Glutamatergic neuron (in vitro differentiated cells): ENCODE measurements around the gene RASSF7. TPM values are rescaled to one million over a fixed set of nuclear protein-coding genes. Genes with fewer than 3 reads are reported as not detected.
A peak's percentile ranks its signal among the peaks of the same experiment; 100 is the strongest.

Source experiments
- DNase-seq: peaks from one replicate; pipeline ENCODE4 v3.0.0; 2022
- H3K27ac Mint-ChIP-seq: one replicate; pipeline ENCODE4 v1.8.0; 2020; ENCODE audit warnings: mild to moderate bottlenecking, mixed read lengths, inconsistent platforms; ENCODE audit not compliant: unreplicated experiment
- H3K27me3 Mint-ChIP-seq: one replicate; pipeline ENCODE4 v1.8.0; 2020; ENCODE audit warnings: mild to moderate bottlenecking, moderate library complexity, mixed read lengths, inconsistent platforms; ENCODE audit not compliant: unreplicated experiment
- H3K36me3 Mint-ChIP-seq: one replicate; pipeline ENCODE4 v1.8.0; 2020; ENCODE audit warnings: mild to moderate bottlenecking, mixed read lengths, inconsistent platforms; ENCODE audit not compliant: unreplicated experiment
- H3K4me1 Mint-ChIP-seq: one replicate; pipeline ENCODE4 v1.8.0; 2020; ENCODE audit warnings: mild to moderate bottlenecking, low read depth, mixed read lengths, inconsistent platforms; ENCODE audit not compliant: unreplicated experiment
- H3K4me3 Mint-ChIP-seq: one replicate; pipeline ENCODE4 v1.8.0; 2020; ENCODE audit warnings: mild to moderate bottlenecking, mixed read lengths, inconsistent platforms; ENCODE audit not compliant: unreplicated experiment
- H3K9me3 Mint-ChIP-seq: one replicate; pipeline ENCODE4 v1.8.0; 2020; ENCODE audit warnings: mild to moderate bottlenecking, moderate library complexity, mixed read lengths, inconsistent platforms; ENCODE audit not compliant: unreplicated experiment
- total RNA-seq: library from RNA; stranded (reverse); fragmentation: NEBNext Ultra II Directional; extraction: Animal tissue kit (Norgen Biotek cat#: 25700); gene quantifications from one replicate; pipeline ENCODE4 v1.2.1, GENCODE V29; 2021; ENCODE audit not compliant: unreplicated experiment
- TF ChIP-seq, protein P1 (sequence below): fragments of 200-600 bp; sonication (generic); IDR thresholded peaks from one replicate; pipeline ENCODE4 v1.5.0; 2021; ENCODE audit not compliant: partially characterized antibody, unreplicated experiment

Gene RASSF7
- total RNA-seq, 1 donor from 2014 or later, result 9.4 TPM

GRCh38 chr11:559020-559620 is 1.6 kb upstream of the RASSF7 start:
- no peak for DNase-seq

GRCh38 chr11:559712-560304 is 962 bp upstream of the RASSF7 start:
- H3K4me1 Mint-ChIP-seq, result no peaks in the 10 kb centered on the region
- peaks cover 7% of the 10 kb centered on the region for H3K27me3 Mint-ChIP-seq
- H3K27ac Mint-ChIP-seq, result no peak overlapping the region
- TF ChIP-seq, protein P1, sequence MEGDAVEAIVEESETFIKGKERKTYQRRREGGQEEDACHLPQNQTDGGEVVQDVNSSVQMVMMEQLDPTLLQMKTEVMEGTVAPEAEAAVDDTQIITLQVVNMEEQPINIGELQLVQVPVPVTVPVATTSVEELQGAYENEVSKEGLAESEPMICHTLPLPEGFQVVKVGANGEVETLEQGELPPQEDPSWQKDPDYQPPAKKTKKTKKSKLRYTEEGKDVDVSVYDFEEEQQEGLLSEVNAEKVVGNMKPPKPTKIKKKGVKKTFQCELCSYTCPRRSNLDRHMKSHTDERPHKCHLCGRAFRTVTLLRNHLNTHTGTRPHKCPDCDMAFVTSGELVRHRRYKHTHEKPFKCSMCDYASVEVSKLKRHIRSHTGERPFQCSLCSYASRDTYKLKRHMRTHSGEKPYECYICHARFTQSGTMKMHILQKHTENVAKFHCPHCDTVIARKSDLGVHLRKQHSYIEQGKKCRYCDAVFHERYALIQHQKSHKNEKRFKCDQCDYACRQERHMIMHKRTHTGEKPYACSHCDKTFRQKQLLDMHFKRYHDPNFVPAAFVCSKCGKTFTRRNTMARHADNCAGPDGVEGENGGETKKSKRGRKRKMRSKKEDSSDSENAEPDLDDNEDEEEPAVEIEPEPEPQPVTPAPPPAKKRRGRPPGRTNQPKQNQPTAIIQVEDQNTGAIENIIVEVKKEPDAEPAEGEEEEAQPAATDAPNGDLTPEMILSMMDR, result no peak
- no peak for DNase-seq
- H3K4me3 Mint-ChIP-seq, result peak overlapping the region; percentile 20
- no peaks in the 10 kb centered on the region for H3K36me3 Mint-ChIP-seq
- peaks cover 6% of the 10 kb centered on the region for H3K9me3 Mint-ChIP-seq

More at GRCh38 chr11:559020-559620, 1.6 kb upstream of the RASSF7 start:
- H3K4me3 Mint-ChIP-seq, result no peak overlapping the region
- no peak overlapping the region for H3K27ac Mint-ChIP-seq
- H3K36me3 Mint-ChIP-seq, result no peaks in the 10 kb centered on the region
- peaks cover 4% of the 10 kb centered on the region for H3K27me3 Mint-ChIP-seq
- TF ChIP-seq, protein P1, result no peak
- peaks cover 6% of the 10 kb centered on the region for H3K9me3 Mint-ChIP-seq
- H3K4me1 Mint-ChIP-seq, result no peaks in the 10 kb centered on the region

- Mint-ChIP-seq H3K27me3 (peaks cover 7% of the 10 kb centered on the region), H3K9me3 (peaks cover 6% of the 10 kb centered on the region), H3K4me3 (peak overlapping the region; percentile 61), H3K4me1 (no peaks in the 10 kb centered on the region), H3K27ac (no peak overlapping the region), H3K36me3 (no peaks in the 10 kb centered on the region)
- TF ChIP-seq, protein P1, result no peak
- DNase-seq, result no peak
These were observed 606 bp downstream of the RASSF7 start for GRCh38 chr11:561148-562003.

DNA sequence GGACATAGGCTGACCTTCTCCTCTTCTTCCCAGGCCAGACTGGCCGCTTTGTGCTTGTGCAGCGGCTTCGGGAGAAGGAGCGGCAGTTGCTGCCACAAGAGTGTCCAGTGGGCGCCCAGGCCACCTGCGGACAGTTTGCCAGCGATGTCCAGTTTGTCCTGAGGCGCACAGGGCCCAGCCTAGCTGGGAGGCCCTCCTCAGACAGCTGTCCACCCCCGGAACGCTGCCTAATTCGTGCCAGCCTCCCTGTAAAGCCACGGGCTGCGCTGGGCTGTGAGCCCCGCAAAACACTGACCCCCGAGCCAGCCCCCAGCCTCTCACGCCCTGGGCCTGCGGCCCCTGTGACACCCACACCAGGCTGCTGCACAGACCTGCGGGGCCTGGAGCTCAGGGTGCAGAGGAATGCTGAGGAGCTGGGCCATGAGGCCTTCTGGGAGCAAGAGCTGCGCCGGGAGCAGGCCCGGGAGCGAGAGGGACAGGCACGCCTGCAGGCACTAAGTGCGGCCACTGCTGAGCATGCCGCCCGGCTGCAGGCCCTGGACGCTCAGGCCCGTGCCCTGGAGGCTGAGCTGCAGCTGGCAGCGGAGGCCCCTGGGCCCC is 1.4 kb downstream of the RASSF7 start:
- no peaks in the 10 kb centered on the region for H3K4me1 Mint-ChIP-seq
- no peak for DNase-seq
- TF ChIP-seq, protein P1, result no peak
- no peaks in the 10 kb centered on the region for H3K36me3 Mint-ChIP-seq
- H3K4me3 Mint-ChIP-seq, result peak overlapping the region; percentile 61
- no peak overlapping the region for H3K27ac Mint-ChIP-seq
- H3K27me3 Mint-ChIP-seq, result peaks cover 7% of the 10 kb centered on the region
- peaks cover 6% of the 10 kb centered on the region for H3K9me3 Mint-ChIP-seq
